PC-3 (cell line): ENCODE measurements around the gene LRRC47. TPM values are rescaled to one million over a fixed set of nuclear protein-coding genes. Genes with fewer than 3 reads are reported as not detected.

Source experiments
- ATAC-seq: fragments of 200-7000 bp; cut with Tn5 transposase; 2 replicates; pipeline ENCODE4 v1.9.1; 2020; ENCODE audit warnings: mild to moderate bottlenecking, moderate library complexity
- BruUV-seq: library from RNA; stranded (reverse); fragments of 400-500 nt; replicated peaks from 2 replicates; lab custom pipeline; 2021; lab: Mats Ljungman, UMichigan
- CTCF ChIA-PET: fragments of 300-600 bp; sonication (Branson Sonifier 250); formaldehyde crosslinking; loops from one replicate; lab custom pipeline; 2022; ENCODE audit warnings: antibody characterized with exemption; lab: Charles Lee
- POLR2A ChIA-PET: fragments of 300-600 bp; sonication (Branson Sonifier 250); formaldehyde crosslinking; loops from one replicate; lab custom pipeline; 2022; ENCODE audit warnings: antibody characterized with exemption; ENCODE audit not compliant: unreplicated experiment; lab: Charles Lee
- DNase-seq: peaks from one replicate; pipeline ENCODE4 v3.0.0-alpha.2; 2015
- H2AFZ ChIP-seq: fragments of 300-600 bp; sonication (generic); 2 replicates; pipeline ENCODE4 v1.6.0; 2016; ENCODE audit warnings: antibody characterized with exemption, low read length
- H3F3A ChIP-seq: fragments of 300-600 bp; sonication (generic); one replicate; pipeline ENCODE4 v1.6.0; 2017; ENCODE audit warnings: antibody characterized with exemption, low read length, control low read depth, mild to moderate bottlenecking; ENCODE audit not compliant: unreplicated experiment
- H3K27ac ChIP-seq: fragments of 300-600 bp; sonication (generic); 2 replicates; pipeline ENCODE4 v1.5.1; 2016; ENCODE audit warnings: mild to moderate bottlenecking, low read length
- H3K27me3 ChIP-seq: fragments of 300-600 bp; sonication (generic); 2 replicates; pipeline ENCODE4 v1.6.1; 2016; ENCODE audit warnings: low read length, mixed read lengths
- H3K36me3 ChIP-seq: fragments of 300-600 bp; sonication (generic); 2 replicates; pipeline ENCODE4 v1.6.1; 2016; ENCODE audit warnings: low read depth, mixed run types, low read length, mixed read lengths
- H3K4me1 ChIP-seq: fragments of 300-600 bp; sonication (generic); 2 replicates; pipeline ENCODE4 v1.5.1; 2016; ENCODE audit warnings: low read length; ENCODE audit not compliant: insufficient read depth
- H3K4me2 ChIP-seq: fragments of 300-600 bp; sonication (generic); 2 replicates; pipeline ENCODE4 v1.6.0; 2016; ENCODE audit warnings: low read length
- H3K4me3 ChIP-seq: fragments of 300-600 bp; sonication (generic); 2 replicates; pipeline ENCODE4 v1.5.1; 2016; ENCODE audit warnings: mild to moderate bottlenecking, low read length, mixed read lengths
- H3K79me2 ChIP-seq: fragments of 300-600 bp; sonication (generic); 2 replicates; pipeline ENCODE4 v1.6.1; 2017; ENCODE audit warnings: low read length, mixed read lengths
- H3K9ac ChIP-seq: fragments of 300-600 bp; sonication (generic); 2 replicates; pipeline ENCODE4 v1.6.0; 2016; ENCODE audit warnings: mild to moderate bottlenecking, low read length
- H3K9me2 ChIP-seq: fragments of 300-600 bp; sonication (generic); replicated peaks from 2 replicates; pipeline ENCODE4 v1.6.1; 2016; ENCODE audit warnings: mixed run types, low read length, mixed read lengths
- H3K9me3 ChIP-seq: fragments of 300-600 bp; sonication (generic); 2 replicates; pipeline ENCODE4 v1.6.1; 2016; ENCODE audit warnings: low read length, mixed read lengths
- H4K20me1 ChIP-seq: fragments of 300-600 bp; sonication (generic); 2 replicates; pipeline ENCODE4 v1.6.1; 2016; ENCODE audit warnings: low read length, mixed read lengths
- CTCF ChIP-seq: fragments of 300-600 bp; sonication (generic); conservative IDR thresholded peaks from 2 replicates; pipeline ENCODE4 v1.5.1; 2017; ENCODE audit warnings: antibody characterized with exemption, low read depth, mild to moderate bottlenecking, low read length
- EZH2 ChIP-seq: fragments of 300-600 bp; sonication (generic); IDR thresholded peaks from one replicate; pipeline ENCODE4 v1.6.1; 2017; ENCODE audit warnings: antibody characterized with exemption, mild to moderate bottlenecking, low read length; ENCODE audit not compliant: unreplicated experiment
- EZH2phosphoT487 ChIP-seq: fragments of 300-600 bp; sonication (generic); IDR thresholded peaks from 2 replicates; pipeline ENCODE4 v1.6.1; 2018; ENCODE audit warnings: mild to moderate bottlenecking, antibody characterized with exemption, low read length, borderline replicate concordance
- intact Hi-C: fragments of 100-400 bp; cut with micrococcal nuclease; formaldehyde crosslinking; loops from 2 replicates; pipeline ENCODE4 v1.9.0; 2023
- total RNA-seq: library from RNA; depleted of rRNA; stranded (reverse); fragments of >200 nt; gene quantifications from 2 replicates; pipeline ENCODE4 v1.2.3, GENCODE V29; 2014

Gene LRRC47
- total RNA-seq, 1 experiment from 2014 or later = 77.4 TPM

DNA sequence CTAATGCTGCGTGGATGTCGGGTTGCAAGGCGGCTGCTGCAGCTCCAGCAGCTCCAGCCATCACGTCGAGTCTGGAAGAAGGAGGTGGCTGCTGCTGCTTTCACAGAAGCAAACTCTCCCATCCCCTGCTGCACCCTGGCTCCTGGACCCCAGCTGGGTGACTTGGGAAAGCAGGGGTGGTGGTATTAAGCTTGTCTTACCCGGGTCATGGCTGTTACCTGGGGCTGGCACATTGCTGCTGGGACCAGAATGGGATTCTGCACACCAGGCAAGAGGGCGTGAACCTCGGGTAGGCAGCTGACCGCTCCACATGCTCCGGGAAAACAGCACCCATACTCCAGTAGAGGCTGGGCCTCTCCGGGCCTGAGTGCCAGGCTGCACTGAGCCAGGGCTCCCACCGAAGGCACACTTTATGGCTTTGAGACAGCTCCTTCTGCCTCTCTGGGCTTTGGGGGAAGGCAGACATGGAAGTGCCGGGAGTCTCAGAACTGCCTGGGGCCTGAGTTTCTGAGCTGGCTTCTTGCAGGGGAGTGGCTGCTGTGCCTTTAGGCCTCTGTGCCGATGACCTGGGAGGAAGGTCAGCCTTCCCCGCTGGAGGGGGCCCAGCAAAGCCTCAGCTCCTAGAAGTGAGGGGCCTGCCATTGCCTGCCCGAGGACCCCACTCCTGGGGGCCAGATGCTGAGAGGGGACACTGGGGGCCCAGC is 22.6 kb downstream of the LRRC47 start:
- no peak overlapping the region for H3K9ac ChIP-seq
- no peak overlapping the region for H2AFZ ChIP-seq
- H3K36me3 ChIP-seq = no peaks in the 10 kb centered on the region
- no peaks in the 10 kb centered on the region for H3K79me2 ChIP-seq
- POLR2A ChIA-PET = no interaction called here
- H3K4me3 ChIP-seq = peak overlapping the region; percentile 82; the same call in 1 of the 2 replicates
- no peak for TF ChIP-seq EZH2phosphoT487
- no peak for TF ChIP-seq CTCF
- no peak for TF ChIP-seq EZH2
- CTCF ChIA-PET = no interaction called here
- H3K9me2 ChIP-seq = no peaks in the 10 kb centered on the region
- no peak overlapping the region for H3K27ac ChIP-seq
- intact Hi-C loops = loop anchor here (2.0 kb wide), 1 partner anchor 23 kb away; the partner anchor contains the start of gene LRRC47
- H3K4me2 ChIP-seq = peak overlapping the region; percentile 98
- no peaks in the 10 kb centered on the region for H3K9me3 ChIP-seq
- H3K4me1 ChIP-seq = peaks cover 13% of the 10 kb centered on the region; the same call in 1 of the 2 replicates
- ATAC-seq = no peak
- H3K27me3 ChIP-seq = no peaks in the 10 kb centered on the region
- no peak for DNase-seq
- H4K20me1 ChIP-seq = no peaks in the 10 kb centered on the region
- no TSS peak for BruUV-seq
- H3F3A ChIP-seq = no peaks in the 10 kb centered on the region

- peak within 1 kb of the TSS; percentile 82 for H3K4me3 ChIP-seq
- ChIA-PET POLR2A (no interaction called here), CTCF (no interaction called here)
- peak within 1 kb of the TSS; percentile 54 for H3K9ac ChIP-seq
- H2AFZ ChIP-seq = peak within 1 kb of the TSS; percentile 95
- no peak for TF ChIP-seq EZH2phosphoT487
- H3F3A ChIP-seq = no peaks in the 10 kb centered on the region
- no peaks in the 10 kb centered on the region for H3K9me3 ChIP-seq
- H3K4me1 ChIP-seq = peaks cover 13% of the 10 kb centered on the region; the same call in 1 of the 2 replicates
- DNase-seq (peak; percentile 27), ATAC-seq (peak; percentile 28)
- TSS peak; percentile 35 for BruUV-seq
- intact Hi-C loops = loop anchor here (2.0 kb wide), 1 partner anchor 24 kb away; the partner anchor contains the start of gene LRRC47
- no peaks in the 10 kb centered on the region for H3K27me3 ChIP-seq
- H3K9me2 ChIP-seq = no peaks in the 10 kb centered on the region
- H3K36me3 ChIP-seq = no peaks in the 10 kb centered on the region
- H4K20me1 ChIP-seq = no peaks in the 10 kb centered on the region
- no peak within 1 kb of the TSS for H3K27ac ChIP-seq
- no peaks in the 10 kb centered on the region for H3K79me2 ChIP-seq
- peak within 1 kb of the TSS; percentile 98 for H3K4me2 ChIP-seq
Measured at GRCh38 chr1:3772715-3773571, 23.4 kb downstream of the LRRC47 start, which contains the start of gene SMIM1. TSS of gene SMIM1 (plus strand) at chr1:3772749. CDS start at chr1:3775374, 2,625 bp downstream.

- H4K20me1 ChIP-seq = no peaks in the 10 kb centered on the region
- H3K79me2 ChIP-seq = no peaks in the 10 kb centered on the region
- no peak for TF ChIP-seq EZH2
- no peak for TF ChIP-seq CTCF
- TF ChIP-seq EZH2phosphoT487 = no peak
- no peaks in the 10 kb centered on the region for H3F3A ChIP-seq
- no peak overlapping the region for H3K27ac ChIP-seq
- H3K4me3 ChIP-seq = peak overlapping the region; percentile 82
- CTCF ChIA-PET = no interaction called here
- peak overlapping the region; percentile 54 for H3K9ac ChIP-seq
- no TSS peak for BruUV-seq
- POLR2A ChIA-PET = no interaction called here
- H2AFZ ChIP-seq = peak overlapping the region; percentile 95
- intact Hi-C loops = loop anchor here (2.0 kb wide), 1 partner anchor 25 kb away; the partner anchor contains the start of gene LRRC47
- 0 out of 2 replicates have a peak, but pooled peaks cover 2% of the 10 kb centered on the region for H3K27me3 ChIP-seq
- peaks cover 13% of the 10 kb centered on the region; the same call in 1 of the 2 replicates for H3K4me1 ChIP-seq
- no peaks in the 10 kb centered on the region for H3K36me3 ChIP-seq
- peak; percentile 89 for DNase-seq
- H3K9me2 ChIP-seq = no peaks in the 10 kb centered on the region
- ATAC-seq = peak; percentile 79
- no peaks in the 10 kb centered on the region for H3K9me3 ChIP-seq
- peak overlapping the region; percentile 98 for H3K4me2 ChIP-seq
Measured at GRCh38 chr1:3772027-3772714, 24.1 kb downstream of the LRRC47 start.
